Stimulated activated CD8-positive, alpha-beta memory T cell treated with anti-CD3 and anti-CD28 coated beads, Interleukin-12 subunit alpha, Interleukin-12 subunit beta, amount 100 ng/mL, for 24 hours (primary cell): ENCODE measurements around the gene DOCK9.

Experiments
- DNase-seq: peaks from one replicate; pipeline ENCODE4 v3.0.0-alpha.2; 2020; ENCODE audit errors: extremely low read depth

Gene DOCK9

DNA sequence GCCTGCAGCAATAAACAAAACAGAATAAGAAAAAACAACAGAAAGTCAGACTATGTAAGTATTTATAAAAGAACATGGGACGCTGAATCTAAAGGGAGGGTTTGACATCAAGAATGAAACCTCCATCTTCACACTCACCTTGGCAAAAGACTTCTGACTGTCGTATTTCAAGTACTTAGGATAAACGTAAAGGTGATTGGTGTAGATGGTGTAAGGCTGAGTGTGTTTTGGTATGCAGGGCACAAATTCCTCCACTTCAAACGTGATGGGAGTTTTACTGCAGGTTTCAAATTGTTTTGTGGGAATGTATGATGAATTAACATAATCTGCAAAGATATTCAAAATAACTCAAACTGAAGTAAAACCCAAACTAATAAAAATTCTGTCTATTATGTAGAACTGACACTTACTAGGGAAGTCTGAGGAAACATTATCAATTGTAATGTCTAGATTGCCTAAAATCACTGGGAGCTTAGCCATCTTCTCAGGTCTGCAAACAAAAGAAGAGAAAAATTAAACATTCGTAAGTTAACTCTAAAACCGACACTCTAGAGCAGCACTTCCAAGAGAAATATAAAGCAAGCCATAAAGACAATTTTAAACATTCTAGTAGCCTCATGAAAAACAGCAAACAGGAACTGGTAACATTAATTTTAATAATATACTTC is 89.5 kb downstream of the DOCK9 start:
- DNase-seq = no peak

DNA sequence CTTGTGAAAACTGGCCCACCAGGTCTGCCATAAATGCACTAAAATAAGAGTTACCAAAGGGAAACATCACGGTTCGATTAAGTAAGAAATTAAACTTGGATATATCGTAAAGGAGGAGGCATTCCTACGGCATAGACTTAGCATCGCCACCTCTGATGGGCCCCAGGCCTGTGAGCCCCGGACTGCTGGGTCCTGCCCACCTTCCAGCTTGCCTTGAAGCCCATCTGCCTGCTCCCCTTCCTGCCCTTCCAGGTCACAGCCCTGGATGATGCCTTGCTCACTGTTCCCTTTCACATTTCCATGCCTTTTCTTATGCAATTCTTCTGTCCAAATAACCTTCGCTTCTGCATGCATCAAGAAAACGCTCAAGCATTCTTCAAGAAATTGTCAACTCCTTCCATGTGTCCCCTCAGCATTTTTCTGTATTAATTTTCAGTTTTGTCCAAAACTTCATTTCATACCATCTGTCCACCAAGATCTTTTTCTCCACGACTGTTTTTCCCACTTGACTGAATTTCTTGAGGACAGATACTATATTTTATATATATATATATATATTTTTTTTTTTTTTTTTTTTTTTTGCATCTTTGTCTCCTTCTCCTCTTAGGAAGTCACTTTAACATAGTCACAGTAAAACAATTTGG is 91.2 kb downstream of the DOCK9 start:
- no peak for DNase-seq

DNA sequence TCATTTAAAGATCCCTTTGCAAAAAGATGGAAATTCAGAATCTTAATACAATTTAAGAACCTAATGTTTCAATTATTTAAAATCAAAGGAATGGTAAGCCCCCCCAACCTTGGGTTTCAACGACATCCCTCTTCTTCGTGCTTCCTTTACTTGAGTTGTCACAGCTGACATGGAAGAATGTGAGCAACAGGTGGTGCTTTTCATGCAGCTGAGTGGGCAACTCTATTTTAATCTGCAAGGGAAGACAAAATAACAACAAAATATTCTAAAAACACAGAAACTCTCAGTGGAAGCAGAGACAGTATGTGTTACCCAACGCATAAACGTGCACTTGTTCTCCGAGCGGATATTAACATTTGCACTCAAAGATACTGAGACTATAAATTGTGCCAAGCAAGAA is 92.3 kb downstream of the DOCK9 start:
- no peak for DNase-seq

DNA sequence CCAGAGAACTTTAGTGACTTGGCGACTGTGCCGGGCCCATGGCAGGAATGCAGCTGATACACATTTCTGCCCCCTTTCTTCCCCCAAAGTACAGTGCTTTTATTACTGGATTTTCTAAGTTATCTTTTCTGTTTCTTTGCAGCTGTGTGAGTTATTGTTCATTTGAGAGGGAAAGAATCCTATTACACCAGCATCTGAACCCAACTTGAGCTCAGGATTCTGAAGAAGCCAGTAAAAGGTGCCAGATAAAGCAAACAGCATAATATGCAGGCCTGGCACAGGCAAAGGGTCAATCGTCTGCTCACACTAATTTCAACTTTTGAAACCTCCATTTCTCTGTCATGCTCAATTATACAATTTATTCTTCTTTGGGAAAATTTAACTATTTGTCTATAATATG is 93.9 kb downstream of the DOCK9 start:
- no peak for DNase-seq

DNA sequence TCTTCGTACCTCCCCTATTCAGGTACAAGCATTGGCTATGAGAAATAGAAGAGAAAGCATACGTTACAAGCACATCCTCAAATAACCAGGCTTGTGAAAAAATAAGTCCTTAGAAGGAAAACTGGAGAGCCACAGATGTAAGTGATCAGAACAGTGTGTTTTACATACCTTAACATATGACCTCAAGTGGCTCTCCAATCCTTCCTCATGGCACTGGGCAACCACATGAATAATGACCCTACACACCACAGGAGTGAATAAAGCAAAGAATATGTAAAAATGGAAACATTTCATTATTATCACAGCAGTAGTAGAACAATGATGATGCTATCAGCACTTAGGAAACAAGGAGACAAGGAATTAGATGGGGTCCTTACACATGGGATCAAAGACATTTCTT is 96.5 kb downstream of the DOCK9 start:
- no peak for DNase-seq

DNA sequence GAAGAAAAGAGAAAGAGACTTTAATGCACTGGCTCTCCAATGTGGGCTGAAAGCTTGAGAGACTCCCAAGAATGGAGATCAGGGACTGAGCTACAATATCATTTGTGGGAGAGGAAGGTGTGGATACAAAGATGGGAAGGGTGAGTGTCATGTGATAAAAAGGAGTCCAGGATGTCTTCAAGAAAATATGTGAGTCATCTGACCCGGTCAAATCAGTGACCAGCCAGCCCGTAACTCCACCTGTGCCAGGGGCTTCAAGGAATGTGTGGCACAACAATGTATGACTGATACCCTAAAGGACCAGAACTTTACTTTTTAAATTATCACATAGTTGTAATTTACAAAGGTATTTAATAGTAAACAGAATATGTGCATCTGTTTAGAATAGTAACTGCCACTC is 97.2 kb downstream of the DOCK9 start:
- DNase-seq = no peak

DNA sequence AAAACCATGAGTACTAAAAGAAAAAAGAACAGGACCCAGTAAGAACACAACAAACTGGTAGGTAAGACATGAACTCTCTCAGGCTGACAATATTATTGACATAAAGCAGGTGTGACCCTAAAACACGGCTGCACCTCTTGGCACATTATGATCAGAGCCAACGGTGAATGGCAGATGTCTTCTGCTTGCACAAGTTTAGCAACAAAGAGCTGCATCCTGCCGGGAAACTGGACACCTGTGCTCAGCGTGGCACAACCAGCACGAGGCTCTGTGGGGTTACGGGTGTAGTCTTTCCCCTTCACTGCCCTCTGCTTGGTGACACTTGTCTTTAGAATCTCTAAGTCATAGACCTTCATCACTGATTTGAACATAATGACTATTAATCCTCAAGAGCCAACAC is 97.9 kb downstream of the DOCK9 start:
- no peak for DNase-seq

DNA sequence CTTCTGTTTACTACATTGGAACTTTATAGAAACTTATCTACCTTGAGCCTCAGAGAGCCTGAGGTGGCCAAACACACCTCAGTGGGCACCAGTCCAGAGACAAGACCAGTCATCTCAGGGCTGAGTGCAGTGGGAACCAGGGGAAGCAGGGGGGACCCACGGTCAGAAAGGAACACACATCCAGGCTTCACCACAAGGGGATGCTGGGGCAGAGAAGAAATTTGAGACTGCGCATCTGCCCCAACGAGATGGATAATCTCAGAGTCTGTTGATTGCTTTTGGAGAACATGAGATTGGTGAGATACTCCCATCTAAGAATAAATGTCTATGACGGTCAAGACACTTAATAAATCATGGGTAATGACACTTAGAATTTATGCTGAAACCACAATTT is 98.7 kb downstream of the DOCK9 start:
- no peak for DNase-seq

DNA sequence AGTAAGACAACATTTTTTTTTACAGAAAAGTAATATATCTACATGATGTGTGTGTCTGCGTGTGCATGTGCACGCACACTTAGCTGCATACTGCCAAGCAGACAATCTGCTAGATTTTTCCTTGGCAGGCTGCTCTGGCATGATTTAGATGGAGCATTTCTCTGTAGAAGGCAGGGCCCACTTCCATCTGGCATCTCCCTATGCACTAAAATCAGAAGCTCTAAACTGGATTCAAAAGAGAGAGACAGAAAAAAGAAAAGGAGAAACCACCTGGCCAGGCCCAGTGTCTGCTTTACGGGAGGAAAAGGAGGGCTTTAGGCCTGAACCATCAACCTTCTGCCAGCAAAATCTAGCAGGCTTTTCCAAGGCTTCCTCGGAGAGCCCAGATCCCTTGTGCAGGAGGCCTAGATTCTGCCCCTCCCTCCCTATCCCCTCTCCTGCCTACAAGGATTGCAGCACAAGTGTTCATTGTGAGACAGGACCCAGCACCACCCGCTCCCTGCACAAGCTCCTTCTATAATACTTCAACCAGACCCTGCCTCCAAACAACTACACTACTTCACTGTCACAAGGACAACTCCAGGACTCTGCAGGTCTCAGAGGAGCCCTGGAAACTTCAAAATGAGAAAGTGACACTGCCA is 99.3 kb downstream of the DOCK9 start:
- DNase-seq = no peak

DNA sequence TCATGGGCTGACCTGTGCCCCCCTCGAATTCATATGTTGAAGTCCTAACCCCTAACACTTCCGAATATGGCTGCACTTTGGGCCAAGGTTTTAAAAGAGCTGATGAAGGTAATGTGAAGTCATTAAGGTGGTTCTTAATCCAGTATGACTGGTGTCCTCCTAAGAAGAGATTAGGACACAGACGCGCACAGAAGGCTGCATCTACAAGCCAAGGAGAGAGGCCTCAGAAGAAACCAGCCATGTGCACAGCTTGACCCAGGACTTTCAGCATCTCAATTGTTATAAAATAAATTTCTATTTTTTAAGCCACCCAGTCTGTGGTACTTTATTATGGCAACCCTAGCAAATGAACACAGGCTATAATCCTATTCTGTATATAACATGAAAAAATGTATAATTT is 99.9 kb downstream of the DOCK9 start:
- DNase-seq = no peak

DNA sequence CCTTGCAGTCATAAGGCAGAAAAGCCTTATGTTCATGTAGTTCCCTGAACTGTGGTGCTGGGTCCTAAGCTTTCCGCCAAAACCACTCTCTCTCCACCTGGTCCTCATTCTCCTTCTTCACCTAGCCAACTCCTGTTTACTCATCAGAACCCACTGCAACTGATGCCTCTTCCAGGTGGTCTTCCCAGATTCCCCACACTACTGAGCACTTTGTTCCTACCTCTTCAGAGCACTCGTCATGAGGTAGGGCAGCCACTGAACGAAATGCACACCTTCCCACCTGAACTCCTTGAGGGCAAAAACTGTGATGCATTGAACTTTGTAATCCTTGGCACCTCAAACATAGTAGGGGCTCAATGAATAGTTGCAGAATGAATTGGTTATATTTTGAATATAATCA is 100.4 kb downstream of the DOCK9 start:
- DNase-seq = no peak

DNA sequence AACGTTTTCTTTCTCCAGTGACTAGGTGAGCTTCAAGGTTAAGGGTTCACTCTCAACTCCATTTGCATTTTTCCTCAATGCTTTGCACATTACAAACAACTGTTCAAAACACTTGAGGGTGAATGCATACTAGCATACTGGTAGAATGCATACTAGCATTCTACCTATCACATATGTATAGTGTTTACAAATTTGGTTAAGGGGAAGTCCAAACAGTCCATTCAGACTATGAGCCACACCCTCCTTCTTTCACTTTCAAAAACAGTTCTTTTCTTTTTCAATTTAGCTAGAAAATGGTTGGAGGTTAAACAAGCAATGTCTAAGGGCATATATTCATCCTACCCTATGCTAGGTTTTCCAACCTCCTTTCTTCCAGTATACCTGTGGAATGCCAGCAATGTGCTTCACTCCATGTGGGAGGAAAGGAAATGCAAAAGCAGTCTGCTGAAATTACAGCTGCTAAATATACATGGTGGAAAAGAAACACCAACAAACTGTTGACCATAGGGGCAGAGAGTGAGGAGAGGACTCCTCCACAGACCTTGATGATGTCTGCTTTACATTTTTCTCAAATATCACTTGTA is 102.6 kb downstream of the DOCK9 start:
- DNase-seq = no peak

DNA sequence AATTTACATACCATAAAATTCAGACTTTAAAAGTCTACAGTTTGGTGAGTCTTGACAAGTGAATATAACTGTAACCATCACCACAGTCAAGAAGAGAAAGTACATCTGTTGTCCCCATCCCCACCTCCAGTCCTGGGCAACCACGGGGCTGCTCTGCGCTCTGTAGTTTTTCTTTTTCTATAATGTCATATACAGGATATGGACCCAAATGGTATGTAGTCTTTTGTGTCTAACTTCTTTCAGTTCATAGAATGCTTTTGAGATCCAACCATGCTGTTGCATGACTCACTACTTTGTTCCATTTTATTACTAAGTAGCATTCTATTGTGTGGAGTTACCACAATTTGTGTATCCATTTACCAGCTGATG is 103.9 kb downstream of the DOCK9 start:
- no peak for DNase-seq

DNA sequence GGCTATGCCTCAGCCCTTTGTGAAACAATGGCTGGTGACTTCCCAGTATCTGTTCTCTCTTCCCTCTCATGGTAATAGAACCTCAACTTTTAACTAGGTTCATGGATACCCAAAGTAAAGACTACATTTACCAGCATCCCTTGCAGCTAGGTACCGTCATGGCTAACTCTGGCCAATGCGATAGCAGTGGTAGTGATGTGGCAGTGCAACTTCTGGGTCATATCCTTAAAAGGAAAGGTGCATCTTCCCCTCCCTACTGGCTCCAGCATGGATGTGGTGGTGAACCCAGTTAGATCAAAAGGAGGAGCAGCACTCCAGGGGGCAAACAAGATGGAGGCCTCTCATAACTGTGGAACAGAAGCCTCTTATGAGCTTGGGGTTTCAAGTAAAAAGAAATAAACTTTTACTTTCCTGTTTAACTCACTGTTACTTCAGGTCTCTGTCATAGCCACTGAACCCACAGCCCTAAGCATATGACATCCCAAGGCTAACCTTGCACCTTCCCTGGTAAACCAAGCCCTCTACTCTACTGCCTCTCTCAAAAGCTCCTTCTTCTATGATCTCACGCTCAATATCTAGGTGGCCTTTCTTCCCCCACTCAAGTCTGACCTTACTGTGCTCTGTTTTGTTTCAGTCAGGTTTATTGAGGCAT is 104.4 kb downstream of the DOCK9 start:
- DNase-seq = no peak

DNA sequence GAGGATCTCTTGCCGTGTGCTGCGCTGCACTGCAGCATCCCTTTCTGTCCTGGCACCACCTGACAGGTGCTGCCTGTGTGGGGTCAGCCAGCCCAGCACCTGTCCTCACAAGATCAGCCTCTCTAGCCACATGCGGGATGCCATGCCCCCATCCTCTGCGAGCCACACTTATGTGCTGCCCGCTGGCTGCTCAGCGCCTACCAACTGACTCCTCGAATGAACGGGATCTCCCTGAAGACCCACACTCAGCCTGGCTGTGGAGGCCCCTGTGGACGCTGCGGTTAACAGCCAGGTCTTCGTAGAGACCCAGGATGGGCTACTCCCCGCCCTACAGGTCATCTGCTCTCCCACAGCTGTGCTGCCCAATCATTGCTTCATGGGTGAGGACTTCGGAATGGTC is 106.1 kb downstream of the DOCK9 start:
- DNase-seq = no peak

DNA sequence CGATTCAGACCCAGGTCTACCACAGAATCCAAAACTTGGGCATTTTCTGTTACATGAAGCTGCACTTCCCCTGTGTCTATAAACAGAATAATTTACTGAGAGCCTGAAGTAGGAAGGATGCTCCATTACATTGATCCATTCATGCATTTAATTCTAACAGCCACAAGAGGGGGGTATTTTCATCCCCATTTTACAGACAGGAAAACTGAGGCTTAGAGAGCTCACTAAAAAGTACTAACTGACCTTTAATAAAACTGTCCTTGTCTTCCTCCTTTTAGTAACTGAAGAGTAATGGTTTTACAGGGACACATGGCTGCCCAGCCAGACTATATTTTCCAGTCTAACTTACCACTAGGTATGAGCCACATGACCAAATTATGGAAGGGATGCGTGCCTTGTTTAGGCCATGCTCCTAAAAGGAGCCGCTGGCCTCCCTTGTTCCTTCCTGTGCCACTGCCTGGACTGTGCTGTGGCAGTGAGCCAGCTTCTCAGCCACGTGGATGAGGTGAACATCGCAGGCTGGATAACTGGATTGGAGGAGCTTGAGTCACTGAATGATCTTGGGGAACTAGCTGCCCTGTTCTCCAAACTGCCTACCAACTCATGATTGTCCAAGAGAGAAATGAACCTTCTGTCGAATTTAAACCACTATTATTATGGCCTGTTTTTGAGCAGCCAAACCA is 108.3 kb downstream of the DOCK9 start:
- no peak for DNase-seq

DNA sequence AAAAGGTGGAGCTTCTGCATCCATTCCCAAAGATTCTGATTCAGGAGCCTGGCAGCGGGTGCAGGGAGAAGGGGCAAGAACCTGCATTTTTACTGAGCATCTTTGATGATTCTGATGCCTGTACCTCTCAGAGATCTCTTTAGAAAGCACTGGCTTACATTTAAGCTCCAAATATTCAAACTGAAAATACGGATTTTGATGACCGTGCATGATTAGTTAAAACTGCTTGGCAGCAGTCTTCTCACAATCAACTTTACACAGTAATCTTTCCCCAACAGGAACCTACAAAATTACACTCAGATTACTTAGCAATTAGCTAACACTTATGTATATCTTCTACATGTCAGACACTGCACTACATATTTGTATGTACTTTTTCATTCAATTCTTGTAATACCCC is 108.9 kb downstream of the DOCK9 start:
- no peak for DNase-seq

DNA sequence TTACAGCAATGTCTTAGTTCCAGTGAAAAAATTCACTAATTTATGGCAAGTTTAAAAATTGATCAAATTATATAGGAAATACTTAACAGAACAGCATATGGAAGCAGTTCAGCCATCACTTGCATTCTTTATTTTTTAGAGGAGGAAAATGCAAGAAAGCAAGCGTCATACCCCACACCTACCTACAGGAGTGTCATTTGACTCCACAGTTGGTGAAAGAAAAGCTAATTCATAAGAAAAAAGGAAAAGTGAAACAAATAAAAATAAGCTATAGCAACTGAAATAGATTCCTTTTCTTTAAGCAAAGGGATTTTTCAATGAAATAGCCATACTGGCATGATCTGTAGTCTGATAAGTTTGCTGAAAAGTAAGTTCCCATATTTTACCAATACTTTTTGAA is 111.0 kb downstream of the DOCK9 start:
- no peak for DNase-seq

DNA sequence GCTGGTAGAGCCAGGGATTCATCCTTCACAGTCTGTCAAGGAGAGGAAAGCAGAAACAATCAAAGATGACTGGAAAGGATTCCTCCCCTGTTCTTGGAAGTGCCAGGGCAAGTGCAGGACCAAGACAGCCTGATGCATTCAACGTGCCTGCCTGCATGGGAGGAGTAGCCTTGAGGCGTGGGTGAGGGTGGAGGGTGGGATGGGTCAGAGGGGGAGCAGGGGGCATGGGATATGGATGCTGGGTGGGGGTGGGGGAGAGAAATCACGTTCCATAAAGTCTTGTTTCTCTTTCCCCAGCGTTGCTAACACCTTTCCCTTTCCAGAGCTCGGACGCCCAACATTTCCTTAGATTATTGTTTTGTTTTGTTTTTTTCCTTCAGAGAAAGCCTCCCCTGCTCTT is 117.4 kb downstream of the DOCK9 start:
- no peak for DNase-seq

DNA sequence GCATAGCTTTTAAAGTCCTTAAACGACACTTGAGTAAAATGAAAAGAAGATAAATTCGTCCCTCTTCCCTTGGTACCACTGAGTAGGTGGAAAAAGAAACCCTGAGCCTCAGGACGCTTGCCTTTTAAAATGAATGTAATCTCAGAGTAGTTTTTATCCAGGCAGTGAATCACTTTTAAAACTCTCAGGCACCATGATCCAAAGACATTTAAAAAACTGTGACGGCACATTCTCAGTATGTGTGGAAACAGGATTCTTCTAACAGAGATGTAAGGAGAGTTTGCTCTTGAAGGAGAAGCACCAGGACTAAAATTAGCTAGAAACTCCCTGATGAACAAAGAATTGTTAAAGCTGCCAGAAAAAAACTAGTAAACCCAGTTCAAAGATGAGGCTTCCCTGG is 119.7 kb downstream of the DOCK9 start:
- DNase-seq = no peak

DNA sequence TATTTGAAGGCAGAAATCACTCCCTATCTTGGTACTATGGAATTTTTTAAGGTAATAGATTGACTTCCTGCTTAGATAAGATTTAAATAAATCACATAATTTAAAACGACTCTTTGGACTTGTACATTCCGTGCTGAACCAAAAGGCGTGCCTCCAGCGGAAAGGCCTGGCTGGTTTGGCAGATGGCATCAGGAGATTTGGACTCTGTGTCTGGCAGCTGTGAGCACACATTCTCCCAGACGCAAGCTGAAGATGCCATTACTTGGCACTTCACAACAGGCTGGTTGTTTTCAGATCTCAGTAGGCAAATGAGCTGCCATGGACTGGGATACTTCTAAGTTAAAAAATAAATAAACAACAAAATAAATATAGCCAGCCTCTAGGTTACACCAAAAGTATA is 120.9 kb downstream of the DOCK9 start:
- DNase-seq = no peak

DNA sequence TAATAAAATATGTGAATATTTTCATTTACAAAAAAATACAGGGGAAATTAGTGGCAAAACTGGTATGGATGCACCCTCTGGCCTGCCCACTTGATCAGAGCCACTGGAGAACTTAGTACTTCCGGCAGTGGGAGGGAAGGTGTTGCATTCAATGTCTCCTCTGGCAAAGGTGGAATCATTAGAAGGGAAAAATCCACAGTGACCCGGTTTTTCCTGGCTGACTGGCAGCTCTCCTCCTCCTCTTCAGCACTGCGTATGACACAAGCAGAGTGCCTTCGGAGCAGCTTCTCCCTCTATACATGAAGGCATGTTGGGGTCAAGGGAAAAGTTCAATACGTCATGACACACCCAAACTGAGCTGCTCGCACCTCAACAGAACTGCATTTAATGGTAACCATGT is 123.4 kb downstream of the DOCK9 start:
- no peak for DNase-seq
